Nucleus accumbens (tissue), 56 donors: ENCODE results near the gene MYZAP.

Experiments
- DNase-seq, 56 donors: peaks; one replicate each; lab custom pipeline; 2025; lab: John Stamatoyannopoulos, UW

MYZAP gene

GRCh38 chr15:57685306-57686095 lies 93.8 kb downstream of the MYZAP start:
- peak in 2 of 56 donors; percentile 3 to 15 for DNase-seq

GRCh38 chr15:57686657-57687056 lies 95.0 kb downstream of the MYZAP start:
- DNase-seq = no peak

- no peak for DNase-seq
These were observed 98.8 kb downstream of the MYZAP start for GRCh38 chr15:57690341-57690966.

- DNase-seq = no peak
These were observed 99.4 kb downstream of the MYZAP start for GRCh38 chr15:57691082-57691481.

GRCh38 chr15:57692709-57693108 lies 101.0 kb downstream of the MYZAP start:
- no peak for DNase-seq

- DNase-seq = no peak
These were observed 102.6 kb downstream of the MYZAP start for GRCh38 chr15:57694279-57694678.

GRCh38 chr15:57696146-57696545 lies 104.4 kb downstream of the MYZAP start:
- DNase-seq = no peak

GRCh38 chr15:57697588-57697987 lies 105.9 kb downstream of the MYZAP start:
- DNase-seq = no peak

- no peak for DNase-seq
These were observed 106.5 kb downstream of the MYZAP start for GRCh38 chr15:57698243-57698642.

- no peak for DNase-seq
These were observed 107.3 kb downstream of the MYZAP start for GRCh38 chr15:57698991-57699390.

- DNase-seq = no peak
These were observed 111.7 kb downstream of the MYZAP start for GRCh38 chr15:57703387-57703786.

- no peak for DNase-seq
These were observed 112.7 kb downstream of the MYZAP start for GRCh38 chr15:57704441-57704840.

- DNase-seq = peak in 2 of 56 donors; percentile 31 to 46
These were observed 114.2 kb downstream of the MYZAP start for GRCh38 chr15:57705746-57706404.

GRCh38 chr15:57706405-57707209 lies 114.9 kb downstream of the MYZAP start, which contains the start of gene POLR2M:
Gene POLR2M, plus strand, starts transcription at chr15:57706714. Its CDS starts 129 bp downstream, at chr15:57706843.
- DNase-seq = peak in 55 of 56 donors; percentile 64 to 97 (median 89)

- no peak for DNase-seq
These were observed 116.3 kb downstream of the MYZAP start for GRCh38 chr15:57708047-57708446.

- DNase-seq = no peak
These were observed 126.6 kb downstream of the MYZAP start for GRCh38 chr15:57718309-57718708.

- no peak for DNase-seq
These were observed 129.2 kb downstream of the MYZAP start for GRCh38 chr15:57720867-57721266.

- no peak for DNase-seq
These were observed 134.7 kb downstream of the MYZAP start for GRCh38 chr15:57726411-57726810.

- no peak for DNase-seq
These were observed 135.3 kb downstream of the MYZAP start for GRCh38 chr15:57727031-57727430.

- DNase-seq = peak in 17 of 56 donors; percentile 5 to 76 (median 30)
These were observed 136.7 kb downstream of the MYZAP start for GRCh38 chr15:57728436-57728835.

- DNase-seq = no peak
These were observed 139.2 kb downstream of the MYZAP start for GRCh38 chr15:57730876-57731275.
